HCT116 (cell line): ENCODE results near the gene TTC23L. TPM values are rescaled to one million over a fixed set of nuclear protein-coding genes. Genes with fewer than 3 reads are reported as not detected.

Experiments used
- ATAC-seq: fragments of 200-7000 bp; cut with Tn5 transposase; 2 replicates; pipeline ENCODE4 v1.9.1; 2020; ENCODE audit warnings: mild to moderate bottlenecking, moderate library complexity
- BruUV-seq: library from RNA; stranded (reverse); fragments of 400-500 nt; replicated peaks from 2 replicates; lab custom pipeline; 2021; lab: Mats Ljungman, UMichigan
- CTCF ChIA-PET: fragments of 300-600 bp; sonication (Branson Sonifier 250); formaldehyde crosslinking; loops from one replicate; lab custom pipeline; 2021; ENCODE audit warnings: antibody characterized with exemption; lab: Charles Lee
- POLR2A ChIA-PET: fragments of 300-600, 350-600 bp; sonication (Branson Sonifier 250); formaldehyde crosslinking; loops from one replicate; lab custom pipeline; 2021; ENCODE audit warnings: antibody characterized with exemption; lab: Charles Lee
- RAD21 ChIA-PET, 2 experiments: fragments of 300-600 bp; sonication (Branson Sonifier 250); formaldehyde crosslinking; loops; one replicate each; lab custom pipeline; 2023; ENCODE audit warnings: low total read pairs in 2 of 2; ENCODE audit not compliant: uncharacterized antibody in 2 of 2, unreplicated experiment in 2 of 2, low non-redundant PET in 1 of 2; lab: Charles Lee
- DNase-seq: peaks from one replicate; pipeline ENCODE4 v3.0.0-alpha.2; 2010; ENCODE audit warnings: low read depth, low spot score
- H2AFZ ChIP-seq: fragments of 200-600 bp; shearing (Covaris generic), sonication (generic); 2 replicates; pipeline ENCODE4 v1.6.1; 2017; ENCODE audit warnings: low read depth, mixed run types, mixed read lengths, antibody characterized with exemption, low read length; ENCODE audit not compliant: poor library complexity, severe bottlenecking
- H3K27ac ChIP-seq: 2 replicates; pipeline ENCODE4 v1.5.1; 2012; ENCODE audit warnings: low read depth, low read length
- H3K27me3 ChIP-seq: fragments of 200-600 bp; sonication (generic); 2 replicates; pipeline ENCODE4 v1.6.1; 2016; ENCODE audit warnings: mixed run types, low read length, mixed read lengths; ENCODE audit not compliant: insufficient read depth
- H3K36me3 ChIP-seq, 2 experiments: fragments of 200-500 bp in 1 of 2; fragments of 200-600 bp in 1 of 2; sonication (Bioruptor generic) in 1 of 2; sonication (generic) in 1 of 2; 2 replicates each; pipeline versions ENCODE4 v1.5.1 to v1.6.1; 2014 to 2016; ENCODE audit warnings: low read length in 2 of 2, inconsistent platforms in 1 of 2, mixed read lengths in 1 of 2, mixed run types in 1 of 2; ENCODE audit not compliant: insufficient read depth in 2 of 2, control insufficient read depth in 1 of 2
- H3K4me1 ChIP-seq, 2 experiments: fragments of 200-600 bp in 1 of 2; sonication (generic) in 1 of 2; 2 replicates each; pipeline versions ENCODE4 v1.5.1 to v1.6.1; 2012 to 2017; ENCODE audit warnings: low read length in 2 of 2, inconsistent platforms in 1 of 2, mild to moderate bottlenecking in 1 of 2, mixed read lengths in 1 of 2, mixed run types in 1 of 2, moderate library complexity in 1 of 2; ENCODE audit not compliant: insufficient read depth in 2 of 2, control insufficient read depth in 1 of 2
- H3K4me2 ChIP-seq: fragments of 200-600 bp; sonication (generic); 2 replicates; pipeline ENCODE4 v1.6.1; 2017; ENCODE audit warnings: mixed run types, low read length, mixed read lengths
- H3K4me3 ChIP-seq, 2 experiments: fragments of 200-600 bp in 1 of 2; sonication (generic) in 1 of 2; replicated peaks in 1 of 2; 2 replicates each; pipeline ENCODE4 v1.5.1; 2011 to 2016; ENCODE audit warnings: low read length in 2 of 2, control low read depth in 1 of 2, low read depth in 1 of 2, mild to moderate bottlenecking in 1 of 2, mixed read lengths in 1 of 2, mixed run types in 1 of 2
- H3K79me2 ChIP-seq: fragments of 200-600 bp; sonication (generic); 2 replicates; pipeline ENCODE4 v1.6.1; 2017; ENCODE audit warnings: mild to moderate bottlenecking, mixed run types, low read length, moderate library complexity, mixed read lengths; ENCODE audit not compliant: insufficient read depth
- H3K9ac ChIP-seq: fragments of 200-600 bp; sonication (generic); 2 replicates; pipeline ENCODE4 v1.6.1; 2016; ENCODE audit warnings: low read length, mixed read lengths
- H3K9me2 ChIP-seq: fragments of 200-600 bp; sonication (generic), shearing (Covaris generic); 2 replicates; pipeline ENCODE4 v1.6.1; 2017; ENCODE audit warnings: mixed run types, mild to moderate bottlenecking, moderate library complexity; ENCODE audit not compliant: insufficient read depth
- H3K9me3 ChIP-seq, 2 experiments: fragments of 200-500 bp in 1 of 2; fragments of 200-600 bp in 1 of 2; sonication (Bioruptor generic) in 1 of 2; sonication (generic) in 1 of 2; 2 replicates each; pipeline ENCODE4 v1.6.1; 2014 to 2017; ENCODE audit warnings: low read length in 2 of 2, mixed read lengths in 2 of 2, inconsistent platforms in 1 of 2, low read depth in 1 of 2, mild to moderate bottlenecking in 1 of 2, mixed run types in 1 of 2, moderate library complexity in 1 of 2; ENCODE audit not compliant: control insufficient read depth in 1 of 2, insufficient read depth in 1 of 2
- H4K20me1 ChIP-seq: fragments of 200-600 bp; sonication (generic), shearing (Covaris generic); 2 replicates; pipeline ENCODE4 v1.6.1; 2017; ENCODE audit warnings: mixed run types, mild to moderate bottlenecking, moderate library complexity; ENCODE audit not compliant: insufficient read depth
- CEBPB ChIP-seq: IDR thresholded peaks from 2 replicates; pipeline ENCODE4 v1.6.1; 2012; ENCODE audit warnings: low read depth
- EGR1 ChIP-seq: IDR thresholded peaks from 2 replicates; pipeline ENCODE4 v1.6.1; 2012; ENCODE audit warnings: low read depth
- ELF1 ChIP-seq: IDR thresholded peaks from 2 replicates; pipeline ENCODE4 v1.6.1; 2012; ENCODE audit warnings: low read depth, borderline replicate concordance
- EZH2 ChIP-seq: fragments of 200-600 bp; sonication (generic); IDR thresholded peaks from 2 replicates; pipeline ENCODE4 v1.6.1; 2017; ENCODE audit warnings: antibody characterized with exemption, mixed run types
- EZH2phosphoT487 ChIP-seq: fragments of 200-600 bp; IDR thresholded peaks from 2 replicates; pipeline ENCODE4 v1.6.1; 2018; ENCODE audit warnings: antibody characterized with exemption, borderline replicate concordance
- FOSL1 ChIP-seq: IDR thresholded peaks from 2 replicates; pipeline ENCODE4 v1.6.1; 2012; ENCODE audit warnings: low read depth
- JUND ChIP-seq: IDR thresholded peaks from 2 replicates; pipeline ENCODE4 v1.6.1; 2012
- POLR2A ChIP-seq: IDR thresholded peaks from 2 replicates; pipeline ENCODE4 v1.7.0; 2011; ENCODE audit warnings: borderline replicate concordance; ENCODE audit not compliant: insufficient read depth, insufficient read length; ENCODE audit errors: extremely low read depth
- POLR2AphosphoS5 ChIP-seq: IDR thresholded peaks from 2 replicates; pipeline ENCODE4 v1.6.1; 2011; ENCODE audit warnings: mild to moderate bottlenecking, low read depth, low read length, moderate library complexity
- RAD21 ChIP-seq: IDR thresholded peaks from 2 replicates; pipeline ENCODE4 v1.6.1; 2012; ENCODE audit warnings: low read depth, mild to moderate bottlenecking
- SIN3A ChIP-seq: IDR thresholded peaks from 2 replicates; pipeline ENCODE4 v1.6.1; 2012; ENCODE audit warnings: low read depth
- SP1 ChIP-seq: IDR thresholded peaks from 2 replicates; pipeline ENCODE4 v1.6.1; 2012; ENCODE audit warnings: low read depth
- SRF ChIP-seq: IDR thresholded peaks from 2 replicates; pipeline ENCODE4 v1.6.1; 2012; ENCODE audit warnings: low read depth
- YY1 ChIP-seq: IDR thresholded peaks from 2 replicates; pipeline ENCODE4 v1.6.1; 2011; ENCODE audit warnings: low read length, low read depth, moderate library complexity, mild to moderate bottlenecking; ENCODE audit not compliant: insufficient replicate concordance; ENCODE audit errors: extremely low read depth
- ZFX ChIP-seq: fragments of 450-650 bp; IDR thresholded peaks from 2 replicates; pipeline ENCODE4 v1.6.1; 2017
- ZNF274 ChIP-seq: fragments of 200-500 bp; sonication (Bioruptor generic); IDR thresholded peaks from 2 replicates; pipeline ENCODE4 v1.6.1; 2014; ENCODE audit warnings: mild to moderate bottlenecking, low read depth, low read length, inconsistent platforms
- intact Hi-C: fragments of 100-400 bp; cut with micrococcal nuclease; formaldehyde crosslinking; loops from 2 replicates; pipeline ENCODE4 v1.10.0; 2022
- total RNA-seq: library from RNA; stranded (reverse); gene quantifications from one replicate; pipeline ENCODE4 v1.2.1, GENCODE V29; 2021; ENCODE audit not compliant: unreplicated experiment
- TF ChIP-seq, protein P1 (sequence below): IDR thresholded peaks from 2 replicates; pipeline ENCODE4 v1.6.1; 2012
- TF ChIP-seq, protein P2 (sequence below), 3 experiments: fragments of 200-600 bp in 1 of 3; sonication (generic) in 1 of 3; IDR thresholded peaks in 2 of 3; conservative IDR thresholded peaks in 1 of 3; 2 replicates each; pipeline ENCODE4 v1.5.1; 2012 to 2017; ENCODE audit warnings: low read depth in 2 of 3, low read length in 2 of 3, antibody characterized with exemption in 1 of 3, borderline replicate concordance in 1 of 3, control low read depth in 1 of 3, mild to moderate bottlenecking in 1 of 3, mixed read lengths in 1 of 3, mixed run types in 1 of 3, moderate library complexity in 1 of 3; ENCODE audit not compliant: insufficient read depth in 1 of 3

TTC23L gene
- total RNA-seq, 1 experiment from 2014 or later = 1.0 TPM

- ChIA-PET CTCF (no interaction called here), RAD21 (no interaction called here), POLR2A (no interaction called here)
- Histone ChIP-seq H3K36me3 (no peaks in the 10 kb centered on the region), H3K4me3 (no peak overlapping the region), H3K9me2 (no peaks in the 10 kb centered on the region), H3K4me1 (peaks cover 4 to 14% of the 10 kb centered on the region in 2 experiments; a peak in 3 of 4 replicates), H3K4me2 (no peak overlapping the region), H4K20me1 (no peaks in the 10 kb centered on the region), H3K79me2 (no peaks in the 10 kb centered on the region), H3K9ac (no peak overlapping the region), H3K27ac (no peak overlapping the region), H2AFZ (no peak overlapping the region), H3K9me3 (no peaks in the 10 kb centered on the region), H3K27me3 (no peaks in the 10 kb centered on the region)
- ATAC-seq (no peak), DNase-seq (no peak)
- TF ChIP-seq ZNF274 (no peak), EZH2 (no peak)
- BruUV-seq = no TSS peak
- intact Hi-C loops = no loop called here
These were observed 4.5 kb downstream of the TTC23L start for GRCh38 chr5:34843497-34843896.

GRCh38 chr5:34844106-34844505 lies 5.1 kb downstream of the TTC23L start:
- RAD21 ChIA-PET = no interaction called here
- CTCF ChIA-PET = no interaction called here
- no peak for ATAC-seq
- H3K9me2 ChIP-seq = peaks cover 1% of the 10 kb centered on the region; the same call in 1 of the 2 replicates
- no peaks in the 10 kb centered on the region for H3K9me3 ChIP-seq
- H3K4me3 ChIP-seq = no peak overlapping the region
- H3K4me1 ChIP-seq = peaks cover 4 to 8% of the 10 kb centered on the region in 2 experiments; a peak in 3 of 4 replicates
- DNase-seq = no peak
- no peak overlapping the region for H2AFZ ChIP-seq
- no peak overlapping the region for H3K9ac ChIP-seq
- POLR2A ChIA-PET = no interaction called here
- H3K79me2 ChIP-seq = no peaks in the 10 kb centered on the region
- H3K27ac ChIP-seq = no peak overlapping the region
- no peaks in the 10 kb centered on the region for H3K27me3 ChIP-seq
- intact Hi-C loops = no loop called here
- no TSS peak for BruUV-seq
- H3K4me2 ChIP-seq = no peak overlapping the region
- no peaks in the 10 kb centered on the region for H3K36me3 ChIP-seq
- no peaks in the 10 kb centered on the region for H4K20me1 ChIP-seq
- TF ChIP-seq POLR2AphosphoS5 = no peak
- TF ChIP-seq, protein P1, sequence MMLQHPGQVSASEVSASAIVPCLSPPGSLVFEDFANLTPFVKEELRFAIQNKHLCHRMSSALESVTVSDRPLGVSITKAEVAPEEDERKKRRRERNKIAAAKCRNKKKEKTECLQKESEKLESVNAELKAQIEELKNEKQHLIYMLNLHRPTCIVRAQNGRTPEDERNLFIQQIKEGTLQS = no peak
- TF ChIP-seq ELF1 = no peak
- TF ChIP-seq SIN3A = no peak
- no peak for TF ChIP-seq SRF
- TF ChIP-seq FOSL1 = no peak
- no peak for TF ChIP-seq SP1
- no peak for TF ChIP-seq JUND
- TF ChIP-seq ZFX = no peak
- TF ChIP-seq, protein P2, sequence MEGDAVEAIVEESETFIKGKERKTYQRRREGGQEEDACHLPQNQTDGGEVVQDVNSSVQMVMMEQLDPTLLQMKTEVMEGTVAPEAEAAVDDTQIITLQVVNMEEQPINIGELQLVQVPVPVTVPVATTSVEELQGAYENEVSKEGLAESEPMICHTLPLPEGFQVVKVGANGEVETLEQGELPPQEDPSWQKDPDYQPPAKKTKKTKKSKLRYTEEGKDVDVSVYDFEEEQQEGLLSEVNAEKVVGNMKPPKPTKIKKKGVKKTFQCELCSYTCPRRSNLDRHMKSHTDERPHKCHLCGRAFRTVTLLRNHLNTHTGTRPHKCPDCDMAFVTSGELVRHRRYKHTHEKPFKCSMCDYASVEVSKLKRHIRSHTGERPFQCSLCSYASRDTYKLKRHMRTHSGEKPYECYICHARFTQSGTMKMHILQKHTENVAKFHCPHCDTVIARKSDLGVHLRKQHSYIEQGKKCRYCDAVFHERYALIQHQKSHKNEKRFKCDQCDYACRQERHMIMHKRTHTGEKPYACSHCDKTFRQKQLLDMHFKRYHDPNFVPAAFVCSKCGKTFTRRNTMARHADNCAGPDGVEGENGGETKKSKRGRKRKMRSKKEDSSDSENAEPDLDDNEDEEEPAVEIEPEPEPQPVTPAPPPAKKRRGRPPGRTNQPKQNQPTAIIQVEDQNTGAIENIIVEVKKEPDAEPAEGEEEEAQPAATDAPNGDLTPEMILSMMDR (IDR thresholded peaks at IDR 0.05 in 2 of 3, conservative IDR thresholded peaks at IDR 0.05 in 1 of 3; ENCODE audit: borderline replicate concordance in 1 of 3, insufficient read depth in 1 of 3, low read depth in 2 of 3, low read length in 2 of 3) = no peak
- TF ChIP-seq CEBPB = no peak
- TF ChIP-seq EGR1 = no peak
- TF ChIP-seq EZH2phosphoT487 = no peak
- TF ChIP-seq POLR2A = no peak
- no peak for TF ChIP-seq RAD21
- TF ChIP-seq YY1 = no peak
- no peak for TF ChIP-seq ZNF274
